ENCODE measurements around the gene PPFIBP2.
"Not testable (repeated sequence)": the region's sequence is repeated elsewhere in the genome, so short reads cannot be mapped to it uniquely, and the experiment has no call there.

PPFIBP2 gene

DNA sequence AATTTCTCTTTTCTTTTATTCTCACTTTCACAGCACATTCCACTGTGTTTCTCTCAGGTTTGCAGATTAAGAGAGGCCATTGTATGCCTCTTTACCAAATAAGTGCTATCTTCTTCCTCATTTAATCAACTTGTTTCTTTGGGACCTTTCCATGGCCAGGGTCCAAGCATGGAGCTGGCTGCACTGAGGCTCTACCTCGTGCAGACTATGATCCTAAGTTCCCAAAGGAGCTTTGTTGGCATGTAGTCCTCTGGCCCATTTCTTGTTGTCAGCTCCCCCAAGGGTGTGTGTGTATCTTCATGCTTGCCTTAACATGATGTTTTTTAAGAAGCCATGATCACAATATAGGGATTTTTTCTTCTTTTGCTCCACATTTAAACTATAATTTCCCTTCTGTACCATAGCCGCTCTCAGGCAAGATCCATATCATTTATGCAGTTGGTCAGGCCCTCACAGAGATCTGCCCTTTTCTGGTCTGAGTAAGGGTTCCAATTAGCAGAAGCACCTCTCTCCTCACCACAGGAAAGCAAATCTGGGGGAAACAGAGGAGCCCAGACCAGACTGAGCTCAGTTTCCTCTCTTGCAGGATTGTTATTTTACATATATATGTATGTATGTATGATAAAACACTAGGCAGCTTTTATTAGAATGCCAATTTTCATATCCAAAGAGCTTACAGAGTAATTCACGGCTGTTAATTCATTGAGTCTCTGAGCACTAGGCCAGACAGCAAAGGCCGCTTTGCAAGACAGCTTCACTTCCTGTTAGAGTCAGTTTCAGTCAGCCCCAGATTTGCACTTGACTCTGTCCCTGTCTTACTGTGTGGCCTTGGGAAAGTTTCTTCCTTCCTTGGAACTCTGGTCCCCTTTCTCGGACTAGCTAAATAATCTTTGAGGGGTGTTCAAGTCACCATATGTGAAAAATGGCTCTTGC is 125.2 kb downstream of the PPFIBP2 start:
- no peak for DNase-seq

DNA sequence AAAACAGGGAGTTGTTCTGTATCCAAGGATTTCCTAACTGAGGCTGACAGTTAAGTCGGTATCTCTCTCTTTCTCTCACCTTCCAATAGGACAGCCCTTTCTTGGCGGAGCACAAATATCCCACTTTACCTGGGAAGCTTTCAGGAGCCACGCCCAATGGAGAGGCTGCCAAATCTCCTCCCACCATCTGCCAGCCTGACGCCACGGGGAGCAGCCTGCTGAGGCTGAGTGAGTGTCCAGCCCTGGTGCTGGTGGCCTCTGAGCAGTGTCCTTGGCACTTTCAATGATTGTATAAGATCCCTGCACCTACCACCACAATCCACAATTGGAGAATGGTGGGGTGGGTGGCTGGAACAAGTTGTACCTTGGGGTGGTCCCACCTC is 125.8 kb downstream of the PPFIBP2 start:
- DNase-seq, result no peak

DNA sequence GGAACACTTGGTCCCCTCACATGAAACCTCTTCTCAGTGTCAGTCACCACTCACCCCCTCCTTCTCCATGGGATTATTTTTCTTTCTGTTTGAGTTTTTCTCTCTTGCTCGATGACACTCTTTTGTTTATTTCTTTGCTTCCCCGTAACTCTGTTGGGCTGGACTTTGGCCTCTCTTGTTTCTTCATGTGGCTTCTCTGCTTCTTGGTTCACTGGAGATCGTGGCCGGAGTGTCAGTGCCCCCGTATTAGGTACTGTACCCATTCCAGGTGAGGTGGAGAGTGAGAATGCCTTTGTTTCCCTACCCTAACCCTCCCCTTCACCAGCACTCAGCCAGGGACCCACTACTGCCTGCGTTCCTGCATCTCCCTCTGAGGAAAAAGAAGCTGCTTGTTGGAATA is 127.0 kb downstream of the PPFIBP2 start:
- DNase-seq, result no peak

DNA sequence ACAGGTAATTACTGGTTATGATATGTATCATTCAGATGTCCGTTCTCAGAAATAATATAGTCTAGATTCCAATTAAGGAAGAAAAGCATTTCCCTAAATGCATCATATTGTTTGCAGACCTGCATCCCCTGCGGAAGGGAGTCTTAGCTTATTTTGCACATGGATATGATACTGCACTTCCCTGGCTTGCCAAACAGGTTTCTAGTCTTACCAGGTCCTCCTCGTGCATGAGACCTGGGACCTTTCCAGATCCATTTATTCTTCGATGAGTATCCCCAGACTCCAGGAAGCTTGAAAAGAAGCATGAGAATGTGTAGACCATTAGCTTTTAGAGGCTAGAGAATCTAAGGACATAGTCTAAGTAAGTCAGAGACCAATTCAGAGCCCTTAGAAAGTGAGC is 128.9 kb downstream of the PPFIBP2 start:
- no peak for DNase-seq

DNA sequence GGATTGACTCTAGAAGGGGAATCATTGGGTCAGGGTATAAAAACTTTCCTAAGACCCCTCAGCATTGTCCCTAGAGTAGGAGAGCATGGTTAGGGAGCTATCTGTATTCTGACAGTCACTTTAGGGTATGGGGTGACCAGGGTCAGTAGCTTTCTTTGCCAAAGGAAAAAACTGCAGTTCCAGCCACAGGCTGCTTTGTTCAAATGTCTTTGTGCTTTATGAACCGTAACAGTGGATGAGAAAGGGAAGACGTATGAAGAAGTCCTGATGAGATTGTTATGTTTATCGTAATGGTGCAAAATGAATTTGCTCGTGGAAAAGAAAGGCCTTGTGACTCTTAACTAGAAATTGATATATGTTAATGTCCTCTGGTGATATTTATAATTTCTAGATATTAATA is 129.5 kb downstream of the PPFIBP2 start:
- DNase-seq, result no peak

DNA sequence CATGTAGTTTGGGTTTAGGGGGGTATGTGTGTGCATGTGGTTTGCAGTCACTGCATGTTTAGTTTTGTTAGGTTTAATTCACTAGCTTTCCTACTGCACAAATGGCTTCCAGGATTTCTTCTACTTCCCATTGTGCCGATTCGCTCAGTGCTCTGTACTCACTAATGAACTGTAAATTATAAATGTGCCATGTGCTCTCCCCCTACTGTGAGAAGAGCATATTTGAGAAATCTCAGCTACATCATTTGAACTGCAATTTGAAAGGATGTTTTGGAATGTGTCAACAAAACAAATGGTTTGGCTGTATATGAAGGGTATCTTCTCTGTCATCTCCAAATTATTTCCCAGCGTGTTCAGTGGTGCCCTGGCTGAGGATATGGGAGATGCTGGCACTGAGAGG is 131.4 kb downstream of the PPFIBP2 start:
- peak; percentile 11 for DNase-seq

DNA sequence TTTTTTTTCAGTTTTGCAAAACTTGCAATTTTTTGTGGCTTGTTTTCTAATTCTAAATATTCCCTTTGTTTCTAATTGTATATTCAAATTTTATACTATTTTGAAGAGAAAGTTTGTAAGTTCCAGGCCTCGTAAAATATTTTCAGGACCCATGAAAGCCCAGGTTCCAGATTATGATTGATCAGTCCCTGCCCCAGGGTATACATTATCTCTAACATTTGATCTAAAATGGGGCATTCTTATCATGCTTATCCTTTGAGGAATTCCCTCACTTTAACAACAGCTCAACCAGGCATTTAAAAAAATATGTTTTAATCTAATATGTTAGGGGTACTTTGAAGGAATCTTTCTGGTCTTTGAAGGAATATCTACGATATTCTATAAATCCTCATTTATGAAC is 133.1 kb downstream of the PPFIBP2 start:
- DNase-seq, result no peak

DNA sequence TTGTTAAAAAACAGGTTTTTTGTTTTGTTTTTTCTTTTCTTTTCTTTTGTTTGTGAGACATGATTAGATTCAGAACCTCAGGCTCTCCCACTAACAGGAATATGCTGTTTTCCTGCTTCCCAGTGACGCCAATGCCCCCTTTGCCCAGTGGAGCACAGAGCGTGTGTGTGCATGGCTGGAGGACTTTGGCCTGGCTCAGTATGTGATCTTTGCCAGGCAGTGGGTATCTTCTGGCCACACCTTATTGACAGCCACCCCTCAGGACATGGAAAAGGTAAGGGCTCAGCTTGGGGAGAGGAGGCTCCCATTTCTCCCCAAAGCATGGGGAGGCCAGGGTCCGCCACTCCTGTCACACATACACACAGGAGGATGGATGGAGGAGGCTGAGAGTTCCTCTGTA is 134.5 kb downstream of the PPFIBP2 start:
- no peak for DNase-seq

DNA sequence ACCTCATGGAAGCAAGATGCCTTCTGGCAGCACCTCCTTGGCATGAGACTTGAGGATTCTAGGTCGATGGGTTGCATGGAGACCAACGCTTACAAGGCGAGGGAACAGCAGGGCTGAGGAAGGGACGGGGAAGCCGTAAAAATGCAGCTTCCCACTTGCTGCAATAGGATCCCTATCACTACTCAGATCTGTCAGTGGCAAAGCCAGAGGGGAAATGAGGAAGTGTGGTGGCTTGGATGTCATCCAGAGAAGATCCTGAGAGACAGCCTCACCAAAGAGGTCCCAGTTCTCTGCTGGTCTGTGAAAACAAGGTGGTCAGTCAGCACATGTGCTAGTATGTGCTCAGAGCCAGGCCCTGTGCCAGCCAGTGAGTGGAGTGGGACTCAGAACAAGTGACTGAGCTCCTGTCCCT is 137.3 kb downstream of the PPFIBP2 start:
- DNase-seq, result peak; percentile 27

DNA sequence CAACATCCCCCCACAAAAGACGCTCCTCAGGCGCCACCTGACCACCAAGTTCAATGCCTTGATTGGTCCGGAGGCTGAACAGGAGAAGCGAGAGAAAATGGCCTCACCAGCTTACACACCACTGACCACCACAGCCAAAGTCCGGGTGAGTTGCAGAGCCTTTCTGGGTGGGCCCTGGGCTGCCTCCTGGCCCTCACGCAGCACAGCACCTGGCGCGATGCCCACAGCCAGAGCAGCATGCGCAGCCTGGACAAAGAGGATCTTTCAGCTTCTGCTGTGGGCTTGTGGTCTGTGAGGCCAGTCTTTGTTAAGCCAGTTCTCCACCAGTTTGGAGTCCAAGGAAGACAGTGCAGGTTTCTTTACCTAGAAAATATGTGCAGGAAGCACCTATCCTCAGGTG is 137.9 kb downstream of the PPFIBP2 start:
- DNase-seq, result no peak

DNA sequence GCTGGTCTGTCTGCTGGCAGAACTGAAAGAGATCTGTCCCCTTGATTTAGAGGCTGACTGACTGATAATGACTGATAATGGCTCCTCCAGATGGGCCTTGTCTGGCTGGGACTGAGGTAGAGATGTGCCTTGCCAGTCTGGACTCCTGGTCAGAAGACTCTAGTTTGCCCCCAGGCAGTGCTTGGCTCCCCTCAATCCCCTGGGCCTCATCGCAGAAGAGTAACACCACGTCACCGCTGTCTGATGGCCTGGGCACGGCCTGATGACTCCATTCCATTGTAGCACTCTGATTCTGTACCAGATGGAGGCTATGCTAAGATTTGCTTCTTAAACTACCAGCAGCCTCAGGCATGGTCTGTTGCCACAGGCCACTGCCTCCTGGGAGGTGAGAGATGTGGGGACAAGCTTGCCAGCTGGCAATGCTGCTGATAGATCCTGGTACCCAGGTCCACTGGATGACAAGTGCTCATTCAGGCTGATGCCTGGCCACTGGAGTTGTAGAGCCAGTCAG is 140.5 kb downstream of the PPFIBP2 start:
- DNase-seq, result no peak

DNA sequence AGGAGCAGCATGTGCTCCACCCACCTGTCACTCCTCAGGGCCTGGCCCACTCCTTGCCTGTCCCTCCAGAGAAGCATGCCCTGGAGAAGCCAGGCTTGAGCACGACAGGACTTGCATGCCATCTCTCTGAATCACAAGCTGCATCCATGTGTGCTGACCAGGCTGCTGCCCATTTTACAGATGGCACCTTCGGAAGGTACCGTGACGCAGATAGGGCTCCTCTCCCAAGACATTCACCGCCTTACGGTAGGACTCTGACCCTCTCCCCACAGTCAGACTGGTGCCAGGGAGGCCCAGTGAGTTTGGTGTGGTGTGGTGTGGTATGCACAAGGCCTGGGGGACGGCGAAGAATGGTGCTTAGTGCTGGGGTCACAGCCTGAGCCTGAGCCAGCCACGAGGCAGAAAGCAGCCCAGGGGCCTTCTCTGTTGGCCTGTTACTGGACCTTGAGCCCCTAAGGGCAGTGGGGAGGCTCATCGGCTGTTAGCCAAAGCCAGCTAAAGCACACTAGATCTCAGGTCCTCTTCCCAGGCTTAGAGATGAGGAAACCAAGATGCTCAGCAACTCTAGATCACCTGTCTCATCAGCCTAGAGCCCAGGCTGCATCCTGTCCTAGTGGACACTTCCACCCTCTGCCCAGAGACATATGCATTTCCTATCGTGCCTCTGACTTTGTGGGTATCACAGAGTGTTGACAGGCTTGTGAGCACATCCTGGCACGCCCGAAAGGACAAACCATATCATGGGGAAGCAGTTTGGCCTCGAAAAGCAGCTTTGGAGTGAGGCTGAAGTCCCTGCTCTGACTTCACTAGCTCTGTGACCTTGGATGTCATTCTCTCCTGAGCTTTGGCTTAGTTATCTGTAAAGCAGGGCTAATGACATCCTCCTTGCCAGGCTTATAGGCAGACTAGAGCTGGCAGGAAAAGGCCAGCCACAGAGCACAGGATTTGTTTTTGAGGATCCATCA is 141.7 kb downstream of the PPFIBP2 start:
- DNase-seq, result no peak

DNA sequence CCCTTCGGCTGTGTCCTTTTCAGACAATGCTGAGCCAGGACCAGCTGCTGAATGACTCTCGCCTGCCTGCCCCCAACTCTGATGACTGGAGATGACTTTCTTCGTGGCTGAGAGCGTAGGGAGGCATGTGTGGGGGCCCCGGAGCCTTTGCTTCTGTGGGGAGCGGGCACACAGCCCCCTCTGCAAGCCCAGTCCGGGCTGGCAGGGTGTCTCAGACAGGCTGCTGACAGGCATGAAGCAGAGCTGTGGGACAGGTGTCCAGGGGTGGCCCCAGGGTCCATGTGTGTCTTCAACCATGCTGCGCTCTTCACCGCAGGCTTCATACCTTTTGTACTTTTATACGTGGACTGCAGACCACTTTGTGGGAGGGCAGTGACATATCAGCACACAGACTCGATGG is 142.9 kb downstream of the PPFIBP2 start:
- DNase-seq, result no peak

DNA sequence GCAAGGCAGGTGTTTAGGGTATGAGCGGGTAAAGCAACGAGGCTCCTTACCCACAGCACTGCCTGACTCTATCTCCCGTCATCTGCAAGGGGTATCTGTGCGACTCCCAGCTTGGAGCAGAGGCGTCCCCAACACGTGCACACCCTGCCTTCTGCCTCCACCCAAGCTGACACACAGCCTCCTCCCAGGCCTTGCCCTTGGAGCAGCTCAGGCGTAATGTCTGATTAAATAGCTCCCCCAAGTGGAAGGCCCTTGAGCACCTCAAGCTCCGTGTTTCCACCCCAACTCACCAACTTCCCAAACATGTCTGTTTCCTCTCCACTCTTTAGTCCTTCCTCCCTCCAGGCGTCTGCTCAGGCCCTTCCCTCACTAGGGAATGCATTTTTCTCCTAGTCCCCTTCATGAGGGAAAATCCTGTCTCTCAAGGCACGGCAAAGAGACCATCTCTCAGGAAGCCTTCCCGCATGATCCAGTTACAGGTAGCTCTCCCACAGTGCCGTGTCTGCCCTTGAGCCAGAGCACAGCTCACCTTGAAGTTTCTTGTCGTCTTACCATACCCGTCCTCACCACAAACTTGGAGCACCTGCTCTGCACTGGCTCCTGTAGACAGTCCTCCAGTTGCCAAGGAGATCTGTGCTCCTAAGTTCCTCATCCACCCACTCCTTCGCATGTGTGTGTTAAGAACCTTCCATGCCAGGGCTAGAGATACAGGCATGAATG is 143.7 kb downstream of the PPFIBP2 start:
- DNase-seq, result peak; percentile 73

DNA sequence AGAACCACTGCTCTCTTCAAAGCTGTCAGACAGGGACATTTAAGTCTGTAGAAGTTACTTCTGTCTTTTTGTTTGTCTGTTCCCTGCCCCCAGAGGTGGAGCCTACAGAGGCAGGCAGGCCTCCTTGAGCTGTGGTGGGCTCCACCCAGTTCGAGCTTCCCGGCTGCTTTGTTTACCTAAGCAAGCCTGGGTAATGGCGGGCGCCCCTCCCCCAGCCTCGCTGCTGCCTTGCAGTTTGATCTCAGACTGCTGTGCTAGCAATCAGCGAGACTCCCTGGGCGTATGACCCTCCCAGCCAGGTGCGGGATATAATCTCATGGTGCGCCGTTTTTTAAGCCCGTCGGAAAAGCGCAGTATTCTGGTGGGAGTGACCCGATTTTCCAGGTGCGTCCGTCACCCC is 149.7 kb downstream of the PPFIBP2 start:
- DNase-seq, result not testable (repeated sequence)

DNA sequence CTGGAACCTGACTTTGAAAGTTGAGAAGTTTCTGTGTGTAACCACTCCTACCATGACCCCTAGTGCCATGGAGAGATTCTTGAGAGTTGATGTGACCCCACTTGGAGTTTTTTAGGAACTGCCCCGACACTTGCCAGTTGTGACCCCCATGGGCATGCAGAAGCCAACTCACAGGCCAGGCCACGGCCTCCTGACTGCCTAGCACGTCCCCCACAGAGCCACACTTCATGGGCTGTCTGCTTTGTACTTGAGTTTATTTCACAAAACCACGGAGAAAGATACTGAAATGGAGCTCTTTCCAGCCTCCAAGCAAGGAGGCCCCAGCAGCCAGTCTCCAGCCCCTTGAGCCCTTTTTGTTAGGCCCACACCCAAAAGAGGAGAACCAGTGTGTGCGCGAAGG is 151.1 kb downstream of the PPFIBP2 start:
- DNase-seq, result no peak

DNA sequence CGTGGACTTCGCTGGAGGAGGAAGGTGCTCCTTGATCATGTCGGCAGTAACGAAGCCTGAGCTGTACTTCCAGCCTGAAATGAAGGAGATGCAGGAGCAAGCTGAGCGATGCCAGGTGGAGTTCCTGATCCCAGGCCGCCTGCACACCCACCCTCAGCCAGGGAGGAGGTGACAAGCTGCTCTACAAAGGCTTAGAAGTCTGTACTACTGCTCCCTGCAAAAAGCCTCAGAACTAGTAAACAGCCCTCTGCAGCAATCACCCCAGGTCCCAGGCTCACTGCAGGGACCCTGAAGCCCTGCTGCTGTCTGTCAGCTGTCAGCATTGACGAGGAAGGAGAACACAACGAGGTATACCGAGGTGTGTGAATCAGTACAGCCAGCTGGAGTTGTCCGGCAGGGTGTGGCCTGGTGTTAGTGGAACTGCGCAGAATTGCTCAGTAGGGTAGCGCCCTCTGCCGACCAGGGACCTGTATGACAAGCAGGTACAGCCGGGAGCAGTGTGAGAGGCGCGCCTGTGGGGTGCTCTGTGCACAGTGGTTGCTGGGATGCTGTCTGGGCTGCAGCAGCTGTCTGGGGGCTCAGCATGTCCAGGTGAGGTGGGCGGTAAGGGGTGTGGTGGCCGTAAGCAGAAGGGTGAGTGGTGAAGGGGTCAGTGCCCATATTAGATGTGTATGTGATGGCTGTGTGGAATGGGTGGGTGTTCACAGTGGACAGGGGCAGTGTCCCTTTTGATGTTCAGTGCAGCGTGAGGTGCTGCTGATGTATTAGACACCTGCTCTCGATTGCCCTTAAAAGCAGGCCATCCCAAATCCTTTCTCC is 151.9 kb downstream of the PPFIBP2 start:
- peak; percentile 64 for DNase-seq

DNA sequence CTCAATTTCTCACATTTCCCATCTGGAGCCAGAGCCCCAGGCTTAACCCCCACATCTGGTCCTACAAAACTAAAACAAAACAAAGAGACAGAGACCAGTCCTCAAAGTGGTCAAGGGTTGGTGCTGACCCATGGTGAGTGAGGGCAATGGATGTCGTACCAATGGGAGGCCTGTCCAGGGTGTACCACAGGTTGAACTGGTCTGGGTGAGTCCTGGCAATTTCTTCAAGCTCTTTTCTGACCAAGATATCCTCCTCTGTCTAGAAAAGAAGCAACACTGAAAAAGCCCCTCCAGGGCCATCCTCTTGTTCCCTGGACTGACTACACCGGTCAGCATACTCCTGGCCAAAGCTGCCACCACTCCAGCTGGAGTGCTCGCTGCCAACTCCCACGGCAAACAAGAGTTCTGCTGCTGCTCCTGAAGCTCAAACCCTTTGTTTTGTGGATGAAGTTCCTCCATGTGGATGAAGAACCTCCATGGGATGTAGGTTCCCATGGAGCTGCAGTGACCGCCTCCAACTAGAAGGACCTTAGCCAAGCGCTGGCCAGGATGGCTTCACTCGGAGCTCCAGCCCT is 152.6 kb downstream of the PPFIBP2 start:
- no peak for DNase-seq

DNA sequence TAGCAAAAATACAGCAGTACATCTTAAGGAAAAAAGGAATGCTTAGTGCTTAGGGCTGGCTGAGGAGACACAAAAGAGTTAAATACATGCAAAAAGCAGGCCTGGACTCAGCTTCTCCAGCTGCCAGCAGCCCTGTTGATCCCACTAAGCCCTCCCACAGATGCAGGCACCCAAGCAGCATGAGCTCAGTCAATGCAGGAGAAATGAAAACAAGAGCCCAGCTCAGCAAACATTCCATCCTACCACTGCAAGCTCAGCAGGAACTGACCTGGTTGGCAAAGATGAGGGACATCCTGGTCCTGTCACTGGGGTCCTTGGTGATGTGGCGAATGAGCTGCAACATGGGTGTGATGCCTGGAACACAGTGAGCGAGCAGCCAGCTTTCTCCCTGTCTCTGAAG is 153.7 kb downstream of the PPFIBP2 start:
- DNase-seq, result peak; percentile 44

DNA sequence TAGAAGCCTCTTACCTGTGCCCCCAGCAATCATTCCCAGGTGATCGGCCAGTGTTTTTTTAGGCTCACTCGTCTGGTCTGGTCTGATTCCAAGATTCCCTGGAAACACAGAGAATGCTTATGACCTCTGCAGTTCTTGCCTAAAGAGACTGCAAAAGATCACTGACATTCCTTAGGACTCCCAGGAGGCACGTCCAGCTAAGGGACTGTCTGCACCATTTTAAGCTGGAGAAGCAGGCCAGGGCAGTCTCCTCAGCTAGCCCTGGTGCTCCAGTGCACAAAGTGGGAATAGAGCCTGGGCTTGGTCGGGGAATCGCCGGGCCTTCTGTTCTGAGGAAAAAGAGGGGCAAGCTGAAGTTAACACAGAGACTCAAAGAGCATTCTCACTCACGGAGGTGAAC is 154.7 kb downstream of the PPFIBP2 start:
- no peak for DNase-seq

DNA sequence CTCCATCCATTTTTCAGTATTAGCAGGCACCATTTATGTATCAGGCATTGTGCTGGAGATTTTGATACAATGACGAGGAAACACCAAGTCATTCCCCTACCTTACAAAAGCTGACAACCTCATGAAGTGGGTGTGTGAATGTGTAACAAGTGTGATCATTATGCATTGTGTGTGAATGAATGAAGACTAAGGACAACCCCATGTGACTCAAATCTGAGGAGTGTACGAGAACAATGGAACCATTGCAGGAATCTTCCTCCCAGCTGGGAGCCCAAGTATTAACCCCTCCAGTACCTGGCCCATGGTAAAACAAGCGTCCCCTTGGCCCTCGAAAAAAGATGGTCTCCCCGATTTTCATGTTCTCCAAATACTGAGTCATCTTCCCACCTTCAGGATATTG is 155.1 kb downstream of the PPFIBP2 start:
- DNase-seq, result no peak

Data from fibroblast of skin of scalp (primary cell).